Liver (tissue), 9 donors: ENCODE results near the gene ANKS3. TPM values are rescaled to one million over a fixed set of nuclear protein-coding genes. Genes with fewer than 3 reads are reported as not detected.
A peak's percentile ranks its signal among the peaks of the same experiment; 100 is the strongest.

Source experiments
- DNase-seq: peaks from one replicate; pipeline ENCODE4 v3.0.0-alpha.2; 2017; ENCODE audit warnings: low spot score
- H3K27ac ChIP-seq, 2 donors: one replicate each; pipeline ENCODE4 v1.7.0; 2013; ENCODE audit warnings: inconsistent platforms in 2 of 2, low read length in 2 of 2, control low read depth in 1 of 2, low read depth in 1 of 2, mild to moderate bottlenecking in 1 of 2
- H3K27me3 ChIP-seq, 4 donors: one replicate each; pipeline versions ENCODE4 v1.6.1 to v1.7.0; 2013; ENCODE audit warnings: low read length in 3 of 4, inconsistent platforms in 1 of 4, mild to moderate bottlenecking in 1 of 4, moderate library complexity in 1 of 4; ENCODE audit not compliant: control insufficient read depth in 4 of 4, insufficient read depth in 4 of 4
- H3K36me3 ChIP-seq, 4 donors: one replicate each; pipeline versions ENCODE4 v1.6.1 to v1.7.0; 2013; ENCODE audit warnings: low read length in 3 of 4, mild to moderate bottlenecking in 3 of 4, low read depth in 1 of 4, moderate library complexity in 1 of 4; ENCODE audit not compliant: control insufficient read depth in 4 of 4, insufficient read depth in 3 of 4
- H3K4me1 ChIP-seq, 4 donors: one replicate each; pipeline versions ENCODE4 v1.6.1 to v1.7.0; 2013; ENCODE audit warnings: low read length in 3 of 4, mild to moderate bottlenecking in 3 of 4, moderate library complexity in 1 of 4; ENCODE audit not compliant: control insufficient read depth in 4 of 4, insufficient read depth in 4 of 4
- H3K4me3 ChIP-seq, 3 donors: one replicate each; pipeline versions ENCODE4 v1.6.1 to v1.7.0; 2013; ENCODE audit warnings: low read length in 3 of 3, control low read depth in 1 of 3, low read depth in 1 of 3, mild to moderate bottlenecking in 1 of 3
- H3K9ac ChIP-seq, 2 donors: one replicate each; pipeline ENCODE4 v1.7.0; 2013; ENCODE audit warnings: low read length in 2 of 2, mild to moderate bottlenecking in 2 of 2, moderate library complexity in 2 of 2, control low read depth in 1 of 2, low read depth in 1 of 2
- H3K9me3 ChIP-seq, 4 donors: one replicate each; pipeline versions ENCODE4 v1.6.1 to v1.7.0; 2013; ENCODE audit warnings: low read length in 3 of 4; ENCODE audit not compliant: control insufficient read depth in 4 of 4
- FOXA1 ChIP-seq: IDR thresholded peaks from 2 replicates; pipeline ENCODE4 v1.6.1; 2016; ENCODE audit warnings: antibody characterized with exemption
- FOXA2 ChIP-seq: IDR thresholded peaks from 2 replicates; pipeline ENCODE4 v1.6.1; 2016; ENCODE audit warnings: antibody characterized with exemption
- GABPA ChIP-seq, 2 donors: IDR thresholded peaks in 1 of 2; conservative IDR thresholded peaks in 1 of 2; 2 replicates each; pipeline ENCODE4 v1.6.1; 2016; ENCODE audit warnings: antibody characterized with exemption in 2 of 2, mild to moderate bottlenecking in 1 of 2, moderate library complexity in 1 of 2
- MAX ChIP-seq: IDR thresholded peaks from 2 replicates; pipeline ENCODE4 v1.6.1; 2016; ENCODE audit warnings: antibody characterized with exemption
- NR2F2 ChIP-seq: IDR thresholded peaks from 2 replicates; pipeline ENCODE4 v1.6.1; 2016; ENCODE audit warnings: antibody characterized with exemption
- RAD21 ChIP-seq, 2 donors: IDR thresholded peaks; 2 replicates each; pipeline ENCODE4 v1.6.1; 2016; ENCODE audit warnings: antibody characterized with exemption in 2 of 2, mild to moderate bottlenecking in 2 of 2
- RXRA ChIP-seq, 2 donors: IDR thresholded peaks; 2 replicates each; pipeline ENCODE4 v1.6.1; 2017 to 2018; ENCODE audit warnings: antibody characterized with exemption in 2 of 2, mild to moderate bottlenecking in 1 of 2
- SP1 ChIP-seq: IDR thresholded peaks from 2 replicates; pipeline ENCODE4 v1.6.1; 2018; ENCODE audit warnings: antibody characterized with exemption, mild to moderate bottlenecking
- ZBTB33 ChIP-seq: IDR thresholded peaks from 2 replicates; pipeline ENCODE4 v1.6.1; 2016; ENCODE audit warnings: antibody characterized with exemption
- WGBS: extraction: QIAGEN DNeasy Blood & Tissue Kit; methylation state at CpG from one replicate; pipeline ENCODE4 v1.1.7; 2013; 5-methylcytosine and 5-hydroxymethylcytosine counted together
- polyA plus RNA-seq, 2 donors: library from polyadenylated mRNA; stranded (reverse) in 1 of 2; unstranded in 1 of 2; fragments of 200-250 nt in 1 of 2; fragments of >200 nt in 1 of 2; fragmentation: Nextera tagmentation in 1 of 2; extraction: Ambion mirVana in 1 of 2; gene quantifications; one replicate each; pipeline versions ENCODE4 v1.2.1 to v1.2.3, GENCODE V29; 2013 to 2015
- total RNA-seq, 2 donors: library from RNA; depleted of rRNA; stranded (reverse); fragments of >200 nt; gene quantifications; one replicate each; pipeline ENCODE4 v1.2.3, GENCODE V29; 2014
- donor health status: healthy.
- donor health status: healthy.
- donor health status: healthy.
- donor health status: healthy.
- donor health status: healthy.

The ANKS3 gene
- total and polyA plus RNA-seq, 4 donors: 4.0 to 14.0 (median 4.7) TPM

GRCh38 chr16:4691666-4692412 lies 42.2 kb downstream of the ANKS3 start:
- WGBS: 85% methylated on average over 20 of the region's 20 CpGs

GRCh38 chr16:4690946-4691665 lies 43.0 kb downstream of the ANKS3 start:
- H3K36me3 ChIP-seq: peaks cover 0 to 23% (median 6%) of the 10 kb centered on the region in 4 donors
- WGBS: 69% methylated on average over 19 of the region's 19 CpGs
- H3K4me3 ChIP-seq: no peak overlapping the region
- no peaks in the 10 kb centered on the region for H3K27me3 ChIP-seq
- TF ChIP-seq FOXA1 (no peak), FOXA2 (no peak), ZBTB33 (no peak), RAD21 (IDR thresholded peaks at IDR 0.05) (no peak)
- no peak overlapping the region for H3K9ac ChIP-seq
- peaks cover 11 to 81% (median 60%) of the 10 kb centered on the region in 4 donors for H3K4me1 ChIP-seq
- no peak for DNase-seq
- H3K27ac ChIP-seq: no peak overlapping the region
- no peaks in the 10 kb centered on the region for H3K9me3 ChIP-seq

More at GRCh38 chr16:4691666-4692412, 42.2 kb downstream of the ANKS3 start:
- no peaks in the 10 kb centered on the region for H3K9me3 ChIP-seq
- H3K4me3 ChIP-seq: no peak overlapping the region
- no peaks in the 10 kb centered on the region for H3K27me3 ChIP-seq
- DNase-seq: no peak
- TF ChIP-seq FOXA1 (no peak), FOXA2 (no peak), GABPA (IDR thresholded peaks at IDR 0.05 in 1 of 2, conservative IDR thresholded peaks at IDR 0.05 in 1 of 2) (no peak)
- peaks cover 11 to 74% (median 53%) of the 10 kb centered on the region in 4 donors for H3K4me1 ChIP-seq
- H3K9ac ChIP-seq: no peak overlapping the region
- H3K36me3 ChIP-seq: peaks cover 2 to 25% (median 6%) of the 10 kb centered on the region in 4 donors
- peak overlapping the region in 1 of 2 donors; percentile 71 for H3K27ac ChIP-seq

- no peak for DNase-seq
- WGBS: 68% methylated on average over 31 of the region's 31 CpGs
- H3K4me1 ChIP-seq: peaks cover 11 to 88% (median 65%) of the 10 kb centered on the region in 4 donors
- peaks cover 0 to 13% (median 4%) of the 10 kb centered on the region in 4 donors for H3K36me3 ChIP-seq
- H3K27me3 ChIP-seq: no peaks in the 10 kb centered on the region
- no peak overlapping the region for H3K4me3 ChIP-seq
- no peaks in the 10 kb centered on the region for H3K9me3 ChIP-seq
- H3K9ac ChIP-seq: no peak overlapping the region
- peak in 1 of 2 donors; percentile 8 for TF ChIP-seq RXRA (IDR thresholded peaks at IDR 0.05)
- TF ChIP-seq NR2F2: no peak
- TF ChIP-seq RAD21 (IDR thresholded peaks at IDR 0.05): no peak
- no peak for TF ChIP-seq FOXA2
- TF ChIP-seq MAX: no peak
- TF ChIP-seq SP1: no peak
- no peak overlapping the region for H3K27ac ChIP-seq
Observed at GRCh38 chr16:4689864-4690704, 44.0 kb downstream of the ANKS3 start.
